Urothelium cell line (cell line): ENCODE results near the gene PRCP.
"Not testable (repeated sequence)": the region's sequence is repeated elsewhere in the genome, so short reads cannot be mapped to it uniquely, and the experiment has no call there.

Experiments used
- DNase-seq: peaks from one replicate; pipeline ENCODE4 v3.0.0; 2011; ENCODE audit warnings: low spot score, mixed read lengths
- FAIRE-seq: peaks from 2 replicates; lab custom pipeline; 2011; peaks lifted over from hg19 to GRCh38; lab: Jason Lieb, UNC

PRCP gene

DNA sequence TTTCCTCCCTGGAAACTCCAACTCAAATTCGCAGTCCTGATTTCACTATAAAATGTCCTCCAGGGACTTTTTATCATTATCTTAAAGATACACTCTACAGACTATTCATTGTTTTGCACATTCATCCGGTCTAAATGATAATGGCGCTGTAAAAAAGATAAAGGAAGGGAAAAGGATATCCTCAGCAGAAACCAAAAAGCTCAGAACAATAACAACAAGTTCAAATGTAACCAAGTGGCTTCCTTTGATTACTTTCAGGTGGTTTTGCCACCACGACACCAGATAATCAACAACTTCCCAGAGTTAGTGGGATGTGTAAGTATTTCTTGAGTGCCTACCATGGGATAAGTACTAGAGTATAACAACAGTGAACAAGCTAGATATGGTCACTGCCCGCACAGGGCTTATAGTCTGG is 26.3 kb downstream of the PRCP start:
- DNase-seq (no peak), FAIRE-seq (no peak)

DNA sequence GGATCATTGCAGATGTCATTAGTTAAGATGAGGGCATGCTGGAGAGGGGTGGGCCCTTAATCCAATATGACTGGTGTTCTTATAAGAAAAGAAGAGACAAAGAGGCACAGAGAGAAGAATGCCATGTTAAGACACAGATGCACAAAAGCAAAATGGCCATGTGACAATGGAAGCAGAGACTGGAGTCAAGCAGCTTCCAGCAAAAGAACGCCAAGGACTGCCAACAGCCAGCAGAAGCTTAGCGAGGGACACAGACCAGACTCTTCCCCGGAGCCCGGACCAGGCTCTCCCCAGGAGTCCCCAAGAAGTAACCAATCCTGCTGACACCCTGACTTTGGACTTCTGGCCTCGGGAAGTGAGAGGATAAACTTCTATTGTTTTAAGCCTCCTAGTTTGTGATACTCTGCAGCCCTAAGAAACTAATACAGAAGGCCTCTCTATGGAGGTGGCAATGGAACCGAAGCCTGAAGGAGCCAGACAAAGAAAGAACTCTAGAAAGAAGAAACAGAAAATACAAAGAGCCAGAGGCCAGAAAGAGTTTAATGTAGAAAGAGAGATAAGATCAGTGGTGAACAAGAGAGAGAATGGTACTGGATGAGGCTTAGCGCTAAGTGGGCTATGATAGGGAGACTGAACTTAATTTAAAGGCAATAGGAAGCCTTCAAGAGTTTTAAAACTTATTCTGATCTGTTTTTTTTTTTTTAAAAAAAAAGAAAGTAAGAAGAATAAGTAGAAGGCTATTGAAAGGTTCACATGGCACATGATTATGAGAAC is 27.7 kb downstream of the PRCP start:
- no peak for FAIRE-seq
- DNase-seq = no peak

DNA sequence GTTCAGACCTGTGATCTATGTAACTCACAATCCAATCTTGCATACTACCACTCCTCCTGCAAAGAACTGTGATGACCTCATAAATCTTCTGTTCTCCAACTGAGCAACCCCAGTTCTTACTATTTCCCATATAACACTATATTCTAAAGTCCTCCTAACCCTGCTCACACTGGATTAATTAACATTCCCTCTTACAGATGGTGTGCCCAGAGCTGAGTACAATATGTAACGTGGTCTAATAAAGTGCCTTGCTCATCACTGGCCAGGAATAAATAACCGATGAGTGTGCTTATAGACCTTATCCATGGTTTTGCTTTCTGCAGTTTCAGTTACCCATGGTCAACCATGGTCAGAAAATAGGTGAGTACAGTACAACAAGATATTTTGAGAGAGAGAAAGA is 28.6 kb downstream of the PRCP start:
- DNase-seq (no peak), FAIRE-seq (no peak)

DNA sequence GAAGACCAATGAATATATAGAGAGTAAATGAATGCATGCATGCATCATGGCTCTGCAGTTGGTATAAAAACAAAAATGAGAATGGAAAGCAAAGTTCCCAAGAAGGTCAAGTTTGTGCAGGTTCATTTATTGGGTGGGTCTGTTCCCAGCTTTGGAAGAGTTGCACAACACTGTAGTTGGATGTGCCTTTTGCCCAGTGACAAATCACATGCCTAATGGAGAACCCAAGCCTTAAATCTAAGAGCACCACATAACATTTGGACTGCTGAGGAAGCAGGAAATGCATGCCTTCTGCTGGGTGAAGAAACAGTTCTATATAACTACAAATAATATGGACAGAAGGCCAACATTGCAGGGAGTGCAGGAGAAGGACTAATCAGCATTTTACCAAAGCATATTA is 30.6 kb downstream of the PRCP start:
- DNase-seq (no peak), FAIRE-seq (no peak)

DNA sequence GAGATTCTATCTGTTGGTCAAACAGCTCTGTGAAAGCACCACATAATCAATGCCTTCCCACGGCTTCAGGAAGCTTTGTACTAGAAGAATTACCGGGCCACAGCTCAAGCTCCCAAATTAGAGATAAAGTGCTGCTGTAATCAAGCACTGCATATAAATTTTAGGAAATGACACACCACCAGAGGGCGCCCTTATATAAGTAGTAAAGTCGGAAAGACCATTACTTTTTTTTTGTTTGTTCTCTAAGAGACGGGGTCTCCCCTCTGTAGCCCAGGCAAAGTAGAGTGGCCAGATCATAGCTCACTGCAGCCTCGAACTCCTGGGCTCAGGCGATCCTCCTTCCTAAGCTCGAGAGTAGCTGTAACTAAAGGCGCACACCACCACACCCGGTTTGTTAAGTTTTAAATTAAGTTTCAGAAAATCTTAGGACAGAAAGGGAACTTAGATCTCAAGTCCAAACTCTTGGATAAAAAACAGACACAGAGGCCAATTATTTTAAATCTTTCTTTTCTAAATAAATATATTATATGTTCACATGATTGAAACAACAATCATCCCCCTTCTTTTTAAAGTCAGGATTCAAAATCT is 32.6 kb downstream of the PRCP start:
- FAIRE-seq (no peak), DNase-seq (peak; percentile 66)

DNA sequence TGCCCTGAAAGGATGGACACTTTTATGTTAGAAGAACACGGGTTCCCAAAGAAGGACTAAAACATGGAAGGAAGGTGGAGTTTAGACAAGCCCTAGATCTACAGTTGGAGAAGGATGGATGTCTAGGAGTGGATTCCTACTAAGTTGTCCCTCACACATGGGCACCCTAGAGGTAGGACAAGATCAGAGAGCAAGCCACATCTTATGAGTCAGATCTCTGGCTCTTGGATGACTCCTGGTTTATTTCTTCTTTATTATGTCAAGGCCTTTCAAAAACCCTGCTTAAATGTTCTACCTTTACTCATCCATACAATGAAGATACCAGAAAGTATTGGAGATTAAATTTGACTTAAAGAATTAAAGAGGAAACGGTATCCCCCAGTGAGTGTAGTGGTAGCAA is 34.4 kb downstream of the PRCP start:
- DNase-seq (no peak), FAIRE-seq (no peak)

DNA sequence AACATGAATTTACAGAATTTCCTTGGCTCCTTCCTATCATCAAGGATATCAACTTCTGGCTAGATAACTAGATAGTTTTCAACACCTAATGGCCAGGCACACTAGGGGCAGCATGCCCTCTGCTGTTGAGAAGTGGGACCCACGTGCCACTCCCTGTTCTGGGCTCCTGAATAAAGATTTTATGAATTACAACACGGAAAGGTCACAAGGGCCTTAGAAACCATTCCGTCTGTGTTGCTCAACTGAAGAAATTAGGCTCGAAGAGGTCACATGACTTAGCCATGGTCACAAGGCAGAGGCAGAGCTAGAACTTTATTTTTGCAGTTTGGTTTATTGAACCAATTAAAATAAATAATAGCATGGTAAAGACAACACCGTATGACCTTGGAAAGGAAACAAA is 36.0 kb downstream of the PRCP start:
- peak; percentile 62 for DNase-seq

DNA sequence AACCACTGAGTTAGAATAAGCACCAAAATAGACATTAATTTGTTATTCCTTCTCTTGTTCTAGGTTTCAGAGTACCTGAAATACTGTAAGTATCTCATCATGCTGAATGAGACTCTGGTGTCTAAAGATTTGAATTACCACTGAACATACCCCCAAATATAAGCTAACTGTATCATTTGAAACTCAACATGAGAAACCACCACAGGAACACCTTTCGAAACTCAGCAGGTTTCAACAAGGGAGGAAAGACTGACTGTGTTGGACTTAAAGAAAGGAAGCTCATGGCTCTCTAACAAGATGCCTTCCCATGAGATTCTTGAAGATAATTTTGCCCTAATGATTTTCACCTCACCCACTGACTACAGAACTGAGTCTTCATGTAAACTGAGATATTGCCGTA is 37.0 kb downstream of the PRCP start:
- DNase-seq (no peak), FAIRE-seq (no peak)

More for the DNA sequence above, 36.0 kb downstream of the PRCP start:
- no peak for FAIRE-seq

DNA sequence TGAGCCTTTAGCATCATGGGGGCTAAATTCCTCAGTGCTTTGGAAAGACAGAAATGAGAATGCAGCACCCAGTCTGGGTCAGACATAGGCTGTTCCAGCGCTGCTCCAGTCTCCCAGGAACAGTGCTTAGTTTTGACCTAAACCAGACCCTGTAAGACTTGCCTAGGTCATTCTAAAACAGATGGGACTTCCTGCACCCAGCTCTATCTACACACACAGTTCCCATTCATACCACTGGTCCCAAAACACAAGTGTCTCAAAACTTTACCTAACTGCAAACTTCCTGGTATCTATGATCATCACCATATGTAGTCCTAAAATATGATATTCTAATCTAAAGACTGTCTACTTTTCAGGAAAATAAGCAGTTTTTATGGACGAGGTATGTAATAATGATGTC is 37.9 kb downstream of the PRCP start:
- FAIRE-seq (no peak), DNase-seq (no peak)

DNA sequence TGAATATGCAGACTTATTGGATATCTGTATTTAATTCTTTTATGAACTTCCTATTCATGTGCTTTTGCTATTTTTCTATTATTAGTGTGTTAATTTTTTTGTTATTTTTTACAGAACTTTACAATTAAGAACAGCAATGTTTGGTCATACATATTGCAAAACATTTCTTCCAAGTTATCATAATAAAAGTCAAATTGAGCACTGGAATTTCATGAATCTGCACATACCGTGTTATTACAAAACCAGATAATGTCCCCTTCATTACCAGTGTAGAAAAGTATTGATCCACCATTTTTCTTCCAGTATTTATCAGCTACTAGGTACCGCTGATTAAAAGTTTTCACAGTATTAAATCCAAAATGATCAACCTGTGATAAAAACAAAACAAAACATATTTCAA is 40.5 kb downstream of the PRCP start:
- DNase-seq (no peak), FAIRE-seq (no peak)

DNA sequence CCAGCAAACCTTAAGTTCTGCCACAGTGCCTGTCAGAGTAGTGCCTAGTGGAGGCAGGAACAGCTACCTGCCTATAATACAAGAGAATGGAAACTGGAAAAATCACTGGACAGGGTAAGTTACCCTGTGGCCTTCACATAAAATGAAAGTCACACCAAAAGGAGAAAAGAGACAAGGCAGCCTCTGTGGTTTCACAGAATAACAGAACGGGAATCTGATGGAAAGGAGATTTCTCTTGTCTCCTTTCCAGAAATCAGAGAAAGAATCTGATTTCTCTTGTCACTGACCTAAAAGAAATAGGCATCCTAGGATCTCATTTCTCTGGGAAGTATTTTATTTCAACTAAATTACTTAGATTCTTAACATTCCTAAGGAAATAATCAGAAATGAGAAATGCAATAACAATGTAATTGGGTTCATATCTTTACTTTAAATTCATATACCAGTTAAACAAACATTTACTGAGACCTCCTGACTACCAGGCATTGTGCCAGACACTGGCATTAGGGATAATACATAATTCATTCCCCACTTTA is 41.6 kb downstream of the PRCP start:
- DNase-seq = no peak
- no peak for FAIRE-seq

DNA sequence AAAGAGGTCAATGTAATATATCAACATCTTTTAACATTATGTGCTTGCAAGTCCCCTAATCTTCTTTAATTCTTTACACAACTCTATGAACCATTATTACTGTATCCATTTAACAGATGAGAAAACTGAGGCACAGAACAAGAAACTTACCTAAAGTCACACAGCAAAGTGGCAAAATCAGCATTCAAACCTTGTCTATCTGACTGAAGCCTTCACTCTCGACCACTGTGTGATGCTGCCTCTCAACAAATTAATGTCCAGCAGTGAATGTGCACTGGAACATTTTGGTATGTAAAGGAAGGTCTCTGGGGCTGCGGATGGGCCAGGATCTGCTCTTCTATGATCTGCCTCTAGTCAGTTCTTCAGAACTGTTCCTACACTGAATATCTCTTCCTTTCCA is 42.1 kb downstream of the PRCP start:
- no peak for DNase-seq
- FAIRE-seq = peak; percentile 71

DNA sequence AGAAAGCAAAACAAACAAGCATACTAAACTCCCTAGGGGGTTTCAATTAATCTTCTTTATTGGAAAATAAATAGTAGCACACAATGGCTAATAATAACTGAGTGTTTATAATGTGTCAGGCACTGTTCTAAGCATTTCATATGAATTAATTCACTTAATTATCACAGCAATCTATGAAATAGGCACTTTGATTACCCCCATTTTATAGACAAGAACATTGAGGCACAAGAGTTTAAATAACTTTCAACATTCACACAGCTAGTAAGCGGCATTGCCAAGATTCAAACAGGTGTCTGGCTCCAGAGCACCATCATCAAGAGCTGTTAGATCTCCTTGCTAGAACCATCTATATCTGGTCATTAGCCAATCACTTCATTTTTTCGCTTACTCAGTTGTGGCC is 43.1 kb downstream of the PRCP start:
- FAIRE-seq (no peak), DNase-seq (no peak)

DNA sequence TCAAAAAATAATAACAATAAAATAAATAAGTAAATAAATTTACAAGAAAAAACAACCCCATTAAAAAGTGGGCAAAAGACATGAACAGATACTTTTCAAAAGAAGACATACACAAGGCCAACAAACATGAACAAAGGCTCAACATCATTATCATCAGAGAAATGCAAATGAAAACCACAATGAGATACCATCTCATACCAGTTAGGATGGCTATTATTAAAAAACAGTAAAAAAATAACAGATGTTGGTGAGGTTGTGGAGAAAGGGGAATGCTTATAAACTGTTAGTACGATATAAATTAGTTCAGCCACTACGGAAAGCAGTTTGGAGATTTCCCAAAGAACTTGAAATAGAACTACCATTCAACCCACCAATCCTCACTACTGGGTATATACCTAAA is 44.6 kb downstream of the PRCP start:
- no peak for DNase-seq
- no peak for FAIRE-seq

DNA sequence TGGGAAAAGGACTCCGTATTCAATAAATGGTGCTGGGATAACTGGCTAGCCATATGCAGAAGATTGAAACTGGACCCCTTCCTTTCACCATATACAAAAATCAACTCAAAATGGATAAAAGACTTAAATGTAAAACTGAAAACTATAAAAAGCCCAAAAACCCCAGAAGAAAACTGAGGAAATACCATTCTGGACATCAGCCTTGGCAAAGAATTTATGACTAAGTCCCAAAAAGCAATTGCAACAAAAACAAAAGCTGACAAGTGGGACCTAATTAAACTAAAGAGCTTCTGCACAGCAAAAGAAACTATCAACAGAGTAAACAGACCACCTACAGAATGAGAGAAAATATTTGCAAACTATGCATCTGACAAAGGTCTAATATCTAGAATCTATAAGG is 45.3 kb downstream of the PRCP start:
- not testable (repeated sequence) for FAIRE-seq, DNase-seq

DNA sequence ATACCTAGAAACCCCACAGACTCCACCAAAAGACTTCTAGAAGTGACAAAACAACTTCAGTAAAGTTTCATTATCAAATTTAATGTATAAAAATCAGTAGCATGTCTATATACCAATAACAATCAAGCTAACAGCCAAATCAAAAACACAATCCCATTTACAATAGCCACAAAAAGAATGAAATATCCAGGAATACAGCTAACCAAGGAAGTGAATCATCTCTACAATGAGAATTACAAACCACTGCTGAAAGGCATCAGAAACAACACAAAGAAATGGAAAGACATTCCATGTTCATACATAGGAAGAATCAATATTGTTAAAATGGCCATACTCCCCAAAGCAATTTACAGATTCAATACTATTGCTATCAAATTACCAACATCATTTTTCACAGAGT is 46.0 kb downstream of the PRCP start:
- FAIRE-seq (no peak), DNase-seq (no peak)

DNA sequence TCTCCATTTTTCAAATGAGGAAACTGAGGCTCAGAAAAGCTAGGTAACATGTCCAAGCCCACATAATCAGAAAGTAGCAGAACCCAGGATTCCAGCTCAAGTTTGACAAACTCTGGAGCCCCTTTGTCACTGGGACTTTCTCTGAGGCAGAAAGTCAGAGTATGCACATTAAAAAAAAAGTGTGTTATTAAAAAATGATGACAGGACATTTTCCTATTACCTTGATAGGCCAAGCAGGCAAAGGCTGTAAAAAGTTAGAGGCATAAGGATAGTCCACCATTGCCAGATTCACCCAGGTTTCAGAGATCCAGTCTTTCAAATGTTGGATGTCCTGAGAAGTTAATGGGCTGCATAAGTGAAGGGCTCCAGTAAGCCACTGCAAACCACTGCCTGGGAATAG is 51.4 kb downstream of the PRCP start:
- DNase-seq (no peak), FAIRE-seq (no peak)

DNA sequence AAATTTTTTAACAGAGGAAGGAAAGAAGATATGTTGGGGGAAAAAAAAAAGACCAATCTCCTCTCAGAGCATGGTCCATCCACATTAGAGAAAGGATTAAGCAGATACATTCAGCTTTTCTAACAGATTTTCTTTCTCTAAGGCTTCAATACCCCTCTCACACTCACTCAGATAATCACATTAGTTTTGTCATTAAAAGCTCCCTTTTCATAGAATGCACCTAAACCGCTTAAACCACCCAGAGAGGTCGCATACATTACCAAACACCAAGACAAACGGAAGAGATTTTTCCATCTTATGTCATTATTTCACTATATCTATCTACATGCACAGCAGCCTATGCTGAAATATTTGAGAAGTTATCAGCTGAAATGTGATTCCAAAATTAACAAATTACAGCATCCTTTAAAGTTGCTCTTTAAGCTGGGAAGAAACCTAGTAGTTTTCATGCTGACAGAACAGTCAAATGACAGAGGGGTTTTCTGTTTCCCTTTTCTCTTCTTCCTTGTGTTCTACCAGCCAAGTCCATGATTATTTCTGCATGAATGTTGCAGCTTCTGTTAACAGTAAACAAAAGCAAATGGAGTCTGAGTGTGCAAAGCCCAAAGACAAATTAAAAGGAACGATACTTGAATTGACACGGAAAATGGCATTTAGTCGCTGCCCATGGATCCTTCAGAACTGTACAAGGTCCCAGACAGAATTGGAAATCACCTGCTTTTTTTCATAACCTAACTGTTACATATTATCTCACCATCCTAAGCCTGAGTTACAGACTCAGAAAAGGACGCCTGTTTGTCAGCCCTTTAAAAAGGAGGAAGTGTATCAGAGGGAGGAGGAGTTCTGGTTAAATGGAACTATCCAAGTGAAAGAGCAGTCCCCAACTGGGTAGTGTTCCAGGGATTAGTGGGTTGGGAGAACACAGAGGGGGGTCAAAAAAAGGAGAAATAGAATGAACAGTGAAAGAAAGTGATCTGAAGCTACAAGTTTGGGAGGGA is 54.6 kb downstream of the PRCP start:
- no peak for FAIRE-seq
- DNase-seq = no peak

DNA sequence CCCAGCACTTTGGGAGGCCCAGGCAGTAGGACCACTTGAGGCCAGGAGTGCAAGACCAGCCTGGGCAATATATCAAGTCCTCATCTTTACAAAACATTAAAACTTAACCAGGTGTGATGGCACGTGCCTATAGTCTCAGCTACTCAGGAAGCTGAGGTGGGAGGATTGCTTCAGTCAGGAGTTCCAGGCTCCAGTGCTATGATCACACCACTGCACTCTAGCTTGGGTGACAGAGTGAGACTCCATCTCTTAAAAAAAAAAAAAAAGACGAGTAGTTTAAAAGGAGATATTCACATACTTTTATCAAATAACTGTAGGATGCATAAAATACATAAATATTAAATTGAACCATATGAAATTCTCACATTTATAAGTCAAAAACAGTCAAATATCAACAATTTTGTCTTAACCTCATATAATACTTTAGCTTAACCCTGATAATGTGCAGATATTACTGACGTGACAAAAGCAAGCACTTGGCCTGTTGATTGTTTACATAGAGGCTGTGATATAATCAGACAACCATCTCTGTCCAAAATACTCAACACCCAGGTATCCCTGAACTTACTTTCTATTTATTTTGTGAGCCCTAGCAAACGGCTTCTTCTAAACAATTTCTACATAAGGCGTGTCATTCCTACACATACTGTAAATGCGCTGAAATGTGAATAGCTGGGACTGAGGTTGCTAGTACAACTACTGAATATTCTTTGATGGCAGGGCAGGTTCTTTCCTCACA is 57.0 kb downstream of the PRCP start:
- FAIRE-seq (no peak), DNase-seq (no peak)

DNA sequence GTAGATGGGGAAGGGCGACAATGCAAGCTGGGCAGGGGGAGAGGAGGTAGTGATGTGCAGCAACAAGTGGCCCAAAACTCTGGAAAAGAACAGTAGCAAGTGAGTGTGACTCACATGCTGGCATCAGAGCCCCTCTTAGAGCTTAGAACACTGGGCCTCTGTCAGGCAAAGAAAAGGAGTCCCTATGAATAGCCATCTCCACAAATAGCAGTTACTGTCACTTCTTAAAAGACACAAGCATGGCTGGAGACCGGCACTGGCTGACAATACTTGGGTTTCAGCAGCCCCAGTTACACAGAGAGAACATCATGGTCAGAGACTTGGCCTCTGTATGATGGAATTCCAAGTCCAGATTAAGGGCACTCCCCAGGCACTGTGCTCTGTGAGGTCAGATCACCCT is 58.2 kb downstream of the PRCP start:
- FAIRE-seq (peak; percentile 74), DNase-seq (no peak)

DNA sequence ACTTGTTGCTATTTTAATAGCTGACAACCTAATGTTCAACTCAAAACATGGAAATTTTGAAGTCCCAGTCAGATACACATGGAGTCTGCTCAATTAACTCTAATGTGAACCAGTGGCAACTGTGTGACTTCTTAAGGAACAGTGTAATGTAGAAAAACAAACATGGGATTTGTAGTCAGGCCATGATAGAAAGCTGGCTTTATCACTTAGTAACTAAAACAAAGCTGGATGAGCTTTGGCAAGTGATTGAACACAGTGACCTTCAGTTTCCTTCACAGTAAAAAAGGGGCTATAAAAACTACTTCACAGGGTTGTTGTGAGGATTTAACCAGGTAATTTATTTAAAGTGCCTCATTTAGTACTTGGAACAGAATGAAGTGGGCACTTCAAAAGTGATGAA is 62.6 kb downstream of the PRCP start:
- DNase-seq = no peak
- FAIRE-seq = no peak
